SU-DHL-6 (cell line): ENCODE data around the gene ALOX5.

Experiments
- CTCF ChIP-seq: fragments of 200-600 bp; sonication (generic); IDR thresholded peaks from one replicate; pipeline ENCODE4 v1.5.1; 2017; ENCODE audit warnings: antibody characterized with exemption, mild to moderate bottlenecking, low read length, moderate library complexity; ENCODE audit not compliant: insufficient read depth, poor library complexity, severe bottlenecking
- EZH2phosphoT487 ChIP-seq: fragments of 200-600 bp; sonication (generic), shearing (Covaris generic); conservative IDR thresholded peaks from 2 replicates; pipeline ENCODE4 v1.6.1; 2018; ENCODE audit warnings: mild to moderate bottlenecking, antibody characterized with exemption, low read length, moderate library complexity, mixed read lengths

GRCh38 chr10:45491061-45491460 is 117.0 kb downstream of the ALOX5 start:
- TF ChIP-seq EZH2phosphoT487 (no peak), CTCF (no peak)
